ENCODE results near the gene DUOX1.

Gene DUOX1

DNA sequence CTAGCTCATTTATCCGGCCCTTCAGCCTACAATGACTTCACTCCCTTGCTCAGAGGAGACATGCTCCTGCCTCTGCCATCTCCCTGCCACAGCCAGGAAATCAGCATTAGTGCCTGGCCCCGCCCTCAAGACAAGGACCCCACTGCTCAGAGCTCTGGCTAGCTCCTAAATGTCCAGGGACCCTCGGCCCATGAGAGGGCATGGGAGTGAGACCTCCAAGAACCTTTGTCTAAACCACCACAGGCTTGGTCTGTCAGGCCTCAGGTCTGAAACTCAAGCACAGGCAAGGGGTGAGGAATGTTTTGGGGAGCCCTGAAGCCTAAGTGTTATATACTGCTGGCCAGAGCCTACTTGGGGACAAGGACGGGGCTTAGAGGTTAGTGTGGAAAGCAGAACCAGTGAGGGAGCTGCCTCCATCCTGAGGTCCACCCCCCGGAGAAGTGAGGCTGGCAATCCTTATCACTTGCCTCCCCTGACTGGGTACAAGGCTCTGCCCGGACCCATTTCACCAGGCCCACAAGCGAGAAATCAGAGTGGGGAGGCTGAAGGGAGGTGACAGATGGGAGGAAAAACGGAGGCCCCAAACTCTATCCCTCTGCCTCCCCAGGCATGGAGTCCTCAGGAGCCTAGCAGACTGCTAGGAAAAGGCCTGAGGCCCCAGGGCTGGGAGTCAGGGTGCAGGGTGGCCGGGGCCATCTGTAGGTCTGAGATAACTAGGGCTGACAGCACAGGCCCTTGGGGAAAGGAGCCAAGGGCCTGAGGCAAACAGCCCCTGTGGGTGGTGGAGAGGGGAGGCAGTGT is 39.2 kb downstream of the DUOX1 start:
- no peak for DNase-seq

DNA sequence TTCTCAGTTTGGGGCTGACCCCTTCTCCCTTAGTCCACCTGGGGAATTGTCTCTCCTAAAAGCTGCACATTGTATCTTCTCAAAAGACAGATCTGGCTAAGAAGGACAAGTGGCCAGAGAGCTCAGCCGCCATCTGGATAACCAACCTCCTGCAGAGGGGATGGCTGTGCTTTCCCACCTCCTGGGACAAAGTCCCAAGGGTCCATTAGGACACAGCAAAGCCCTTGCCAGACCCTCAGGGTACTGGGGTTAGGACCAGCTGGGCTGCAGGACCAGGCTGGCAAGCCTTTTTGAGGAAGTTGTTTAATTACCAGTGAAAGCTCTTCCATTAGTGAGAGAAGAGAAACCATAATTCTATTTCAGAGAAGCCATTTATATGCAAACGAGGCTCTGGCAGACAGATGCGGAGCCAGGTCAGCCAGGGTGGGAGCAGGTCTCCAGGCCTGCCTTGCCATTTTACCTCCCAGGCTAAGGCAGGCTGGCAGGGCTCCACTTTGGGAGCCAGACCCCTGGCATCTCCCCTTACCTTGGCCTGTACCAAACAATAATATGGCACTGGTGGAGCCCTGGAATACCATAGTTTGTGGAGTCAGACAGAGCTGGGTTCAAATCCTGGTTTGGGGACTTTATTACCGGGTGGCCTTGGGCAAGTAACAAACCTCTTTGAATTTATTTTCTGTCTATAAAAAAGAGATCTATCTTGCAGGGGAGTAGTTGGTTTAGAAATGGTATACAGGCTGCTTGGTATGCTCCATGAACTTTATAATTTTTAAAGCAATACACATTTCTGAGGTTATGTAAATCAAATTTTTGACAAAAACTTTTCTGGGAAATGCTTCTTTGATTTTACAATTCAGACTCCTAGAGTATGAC is 40.0 kb downstream of the DUOX1 start:
- DNase-seq: no peak

DNA sequence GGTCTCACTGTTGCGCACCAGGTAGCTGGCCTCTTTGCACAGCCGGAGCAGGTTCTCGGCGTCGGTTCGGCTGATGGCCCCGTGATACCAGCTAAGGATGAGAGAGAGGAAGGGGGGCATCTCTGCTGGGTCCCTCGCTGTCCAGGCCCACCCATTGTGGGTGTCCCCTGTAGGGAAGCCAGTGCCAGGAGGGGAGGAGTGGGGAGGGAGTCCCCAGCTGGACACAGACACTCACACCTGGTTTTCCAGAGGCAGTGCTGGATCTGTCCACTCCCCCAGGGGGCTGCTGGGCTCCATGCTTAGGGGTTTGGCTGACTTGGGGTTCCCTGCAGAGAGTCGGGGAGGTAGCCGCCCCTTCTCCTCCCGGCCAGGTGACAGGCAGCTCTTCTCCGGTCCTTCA is 42.1 kb downstream of the DUOX1 start:
- no peak for DNase-seq

DNA sequence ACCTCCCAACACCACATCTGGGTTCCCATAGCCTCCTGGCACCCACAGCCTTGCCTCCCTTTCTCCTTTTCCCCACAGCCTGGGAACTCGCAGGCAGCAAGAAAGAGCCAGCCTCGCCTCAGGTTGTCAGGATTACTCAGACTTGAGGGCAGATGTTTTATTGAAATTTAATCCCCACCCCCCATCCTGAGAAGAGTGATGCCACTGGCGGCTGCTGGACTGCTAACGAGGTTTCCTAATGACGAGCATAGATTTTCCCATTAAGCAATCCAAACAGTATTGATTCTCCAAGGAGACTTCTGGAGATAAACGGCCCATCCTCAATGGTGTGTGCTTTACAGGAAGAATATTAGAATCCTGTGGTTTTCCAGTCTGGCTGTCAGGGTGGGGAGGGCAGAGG is 44.3 kb downstream of the DUOX1 start:
- DNase-seq: no peak

DNA sequence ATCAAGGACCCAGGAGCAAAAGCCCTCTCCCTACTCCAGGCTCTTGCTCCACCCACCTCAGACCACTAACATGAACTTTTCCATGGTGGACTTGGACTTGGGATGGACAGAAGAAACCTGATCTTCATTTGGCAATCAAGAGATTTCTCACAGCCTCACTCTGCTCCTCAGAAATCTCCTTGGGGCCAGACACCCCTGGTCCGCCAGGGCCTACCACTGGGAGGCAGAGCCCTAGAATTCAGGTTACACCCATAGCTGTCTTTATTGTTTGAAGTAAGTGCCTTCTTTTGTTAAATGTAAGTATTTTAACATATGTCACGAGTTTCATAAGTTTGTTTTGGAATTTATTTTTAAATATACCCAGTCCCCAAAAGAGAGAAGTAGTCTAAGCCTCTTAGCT is 44.8 kb downstream of the DUOX1 start:
- no peak for DNase-seq

DNA sequence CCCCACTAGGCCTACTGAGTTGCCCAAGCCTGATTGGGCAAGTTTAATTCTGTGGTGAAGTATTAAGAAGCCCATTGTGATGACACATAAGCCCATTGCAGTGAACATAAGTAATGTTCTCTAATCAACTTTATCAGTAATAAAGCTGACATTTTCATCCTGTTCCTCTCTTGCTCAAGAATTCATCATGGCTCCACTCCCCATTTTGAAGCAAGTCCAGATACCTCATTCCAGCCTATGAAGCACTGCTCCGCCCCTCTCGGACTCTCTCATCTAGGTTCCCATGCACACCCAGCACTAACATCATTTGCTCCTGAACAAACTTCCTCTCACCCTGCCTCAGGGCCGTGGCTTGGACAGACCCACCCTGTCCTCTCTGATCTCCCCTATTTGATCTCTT is 47.5 kb downstream of the DUOX1 start:
- DNase-seq: no peak

DNA sequence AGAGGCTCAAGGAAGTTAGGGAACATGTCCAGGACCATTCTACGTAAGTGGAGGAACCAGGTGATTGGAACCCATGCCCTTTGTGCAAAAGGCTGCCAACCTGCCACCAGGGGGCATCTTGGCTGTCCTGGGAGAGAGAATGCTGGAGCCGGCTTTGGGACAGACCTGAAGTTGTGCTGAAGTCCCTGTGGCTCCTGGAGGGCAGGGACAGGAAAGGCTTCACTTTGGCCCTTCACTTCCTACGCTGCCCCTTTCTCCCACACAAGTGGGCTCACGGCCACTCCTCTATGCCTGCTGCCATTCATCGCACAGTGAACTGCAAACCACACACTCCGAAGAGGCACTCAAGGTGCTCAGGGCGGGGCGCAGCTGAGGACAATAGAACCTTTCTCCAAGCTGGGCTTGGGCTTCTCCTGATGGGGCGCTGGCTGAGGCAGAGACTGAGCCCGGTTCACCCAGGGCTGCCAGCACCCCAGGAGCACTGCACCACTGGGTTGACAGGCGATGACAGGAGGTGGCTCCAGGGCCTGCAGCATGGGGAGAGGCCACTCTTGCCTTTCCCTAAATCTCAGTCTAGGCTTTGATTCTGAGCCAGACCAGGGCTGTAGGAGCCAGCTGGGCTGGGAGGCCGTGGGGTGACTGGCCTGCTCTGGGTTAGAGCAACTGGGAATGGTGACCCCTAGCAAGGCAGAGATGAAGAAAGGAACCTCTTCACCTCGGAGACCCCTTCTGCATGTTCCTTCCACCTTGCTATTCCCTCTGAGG is 49.6 kb downstream of the DUOX1 start:
- DNase-seq: peak; percentile 33

DNA sequence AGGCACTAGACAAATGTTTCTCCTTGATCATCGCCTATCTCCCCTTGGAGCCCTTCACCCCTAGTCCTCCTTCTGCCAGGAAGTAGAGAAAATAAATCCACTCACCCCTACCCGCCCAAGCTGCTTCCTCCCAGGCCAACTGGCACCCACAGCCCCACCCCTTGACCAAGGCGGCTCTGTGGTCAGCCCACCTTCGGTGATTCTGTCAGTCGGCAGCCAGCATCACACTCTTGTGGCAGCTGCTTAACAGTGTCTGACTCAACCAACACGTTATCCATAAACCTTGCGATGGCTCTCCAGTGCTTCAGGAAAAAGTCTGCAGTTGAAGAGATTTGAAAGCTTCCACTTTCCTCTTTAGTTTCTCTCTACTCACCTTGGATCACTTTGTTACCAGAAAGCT is 50.4 kb downstream of the DUOX1 start:
- DNase-seq: no peak

DNA sequence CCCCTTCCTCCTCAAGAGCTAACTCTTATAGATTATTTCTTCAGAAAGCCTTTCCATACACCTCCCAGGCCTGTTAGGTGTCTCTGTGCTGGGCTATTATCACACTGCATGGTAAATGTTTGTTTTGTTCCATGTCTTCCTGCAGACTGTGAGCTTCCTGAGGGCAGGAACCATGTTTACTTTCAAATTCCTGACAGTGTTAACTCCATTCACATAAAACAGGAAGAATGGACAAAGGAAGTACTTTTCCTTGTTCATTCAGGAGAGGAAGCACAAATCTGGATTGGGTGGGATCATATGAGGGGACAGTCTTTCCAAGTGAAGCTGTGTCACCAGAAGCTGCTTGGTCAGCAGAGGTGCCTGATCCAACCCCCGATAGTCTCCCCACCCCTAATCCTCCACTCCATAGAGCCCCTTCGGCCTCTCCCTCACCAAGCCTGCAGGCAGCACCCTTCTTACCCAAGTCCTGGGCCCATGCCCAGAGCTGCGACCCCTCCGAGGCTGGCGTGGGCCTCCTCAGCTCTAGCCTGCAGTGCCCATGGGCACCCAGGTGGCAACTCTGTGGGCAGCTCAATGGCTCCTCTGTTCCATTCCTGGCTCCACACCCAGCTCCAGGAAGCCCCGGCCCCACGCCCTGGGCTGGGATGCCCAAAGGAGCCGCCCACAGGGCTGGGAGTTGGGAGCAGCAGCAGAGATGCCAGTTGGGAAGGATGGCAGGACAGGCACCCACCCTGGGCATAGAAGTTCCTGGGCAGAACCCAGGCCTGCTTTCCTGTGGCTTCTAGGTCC is 51.0 kb downstream of the DUOX1 start:
- no peak for DNase-seq

DNA sequence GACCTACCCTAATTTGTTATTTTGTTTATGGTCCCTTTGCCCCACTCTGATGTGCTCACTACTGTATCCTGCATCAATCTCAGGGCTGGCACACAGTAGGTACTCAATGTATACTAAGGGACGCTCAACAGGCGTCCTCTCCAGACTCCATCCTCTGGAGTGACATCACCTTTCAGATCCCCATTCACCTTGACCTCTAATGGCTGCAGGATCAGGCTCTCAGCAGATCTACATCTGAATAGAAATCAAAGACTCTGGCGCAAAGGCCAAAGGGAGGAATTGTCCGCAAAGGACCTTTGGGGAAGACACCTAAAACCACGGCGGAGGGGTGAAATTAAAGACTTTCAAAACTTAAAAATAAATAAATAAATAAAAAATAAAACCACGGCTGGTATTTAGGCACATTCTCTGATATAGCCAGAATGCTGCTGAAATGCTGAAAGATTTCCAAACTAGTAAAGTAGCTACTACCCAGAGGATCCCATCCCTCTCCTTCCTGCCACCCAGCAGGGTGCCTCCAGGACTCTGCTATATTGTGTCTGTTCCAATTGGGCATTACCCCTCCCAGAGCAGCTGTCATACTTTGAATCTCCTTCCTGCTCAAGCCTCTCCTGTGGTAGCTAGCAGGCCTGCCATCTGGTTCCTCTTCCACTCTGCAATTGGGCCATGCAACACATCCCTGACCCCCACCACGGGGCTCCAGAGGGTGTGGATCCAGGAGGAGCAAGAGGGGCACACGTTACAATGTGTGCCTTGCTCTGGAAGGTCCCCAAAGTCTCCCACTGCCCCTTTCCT is 51.9 kb downstream of the DUOX1 start:
- DNase-seq: no peak

DNA sequence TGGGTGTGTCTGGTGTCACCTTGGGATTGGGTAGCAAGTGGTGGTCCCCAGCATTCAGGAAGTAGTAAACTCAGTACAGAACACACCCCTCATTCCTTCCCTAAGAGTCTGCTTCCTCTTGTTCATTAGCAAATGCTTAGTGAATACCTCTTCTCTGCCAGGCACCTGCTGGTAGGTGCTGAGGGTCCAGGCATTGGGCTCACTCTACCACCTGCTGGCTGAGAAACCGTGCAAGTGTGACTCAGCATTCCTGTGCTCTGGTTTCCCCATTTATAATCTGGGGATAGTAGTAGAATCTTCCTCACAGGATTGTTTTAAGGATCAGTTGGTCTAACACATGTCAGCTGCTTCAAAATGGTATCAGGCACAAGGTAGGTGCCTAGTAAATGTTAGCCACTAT is 53.2 kb downstream of the DUOX1 start:
- DNase-seq: no peak

DNA sequence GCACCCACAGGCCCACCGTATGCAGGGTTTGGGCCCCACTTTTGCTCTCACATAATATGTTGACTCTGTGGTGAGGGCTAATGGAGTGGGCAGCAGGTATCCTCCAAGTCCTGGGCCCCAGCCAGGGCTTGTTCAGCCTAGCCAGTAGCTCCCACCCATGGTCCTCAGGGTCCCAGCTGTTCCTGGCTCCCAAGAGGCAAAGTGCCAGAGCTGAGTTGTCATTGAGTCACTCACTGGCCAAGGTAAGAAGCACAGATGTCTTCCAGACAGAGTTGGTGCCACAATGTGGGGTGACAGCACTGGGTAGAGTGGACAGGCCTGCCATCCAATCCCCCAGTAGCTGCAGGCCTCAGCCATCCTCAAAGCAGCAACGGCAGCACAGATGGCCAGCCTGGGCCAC is 53.7 kb downstream of the DUOX1 start:
- DNase-seq: no peak

DNA sequence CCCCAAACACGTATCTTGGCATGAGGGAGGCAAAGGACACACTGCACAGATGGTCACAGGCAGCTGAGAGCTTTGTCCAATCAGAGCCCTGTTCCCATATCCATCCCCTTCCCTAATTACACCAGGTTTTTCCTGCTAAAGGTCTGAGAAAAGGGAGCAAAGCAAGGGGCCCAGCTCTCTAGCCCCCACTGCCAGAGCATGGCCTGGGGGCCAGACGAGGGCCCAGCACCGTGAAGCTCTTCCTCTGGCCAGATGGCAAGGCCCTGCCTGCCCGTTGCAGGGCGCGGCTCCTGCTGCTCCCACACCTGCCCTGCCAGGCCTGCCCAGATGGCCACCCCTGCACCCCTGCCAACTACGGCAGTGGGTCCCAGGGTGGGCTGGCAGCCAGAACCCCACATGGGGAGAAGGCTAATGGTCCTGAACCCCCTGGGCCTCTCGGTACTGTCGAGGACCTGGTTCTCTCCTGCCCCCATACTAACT is 54.8 kb downstream of the DUOX1 start:
- no peak for DNase-seq

DNA sequence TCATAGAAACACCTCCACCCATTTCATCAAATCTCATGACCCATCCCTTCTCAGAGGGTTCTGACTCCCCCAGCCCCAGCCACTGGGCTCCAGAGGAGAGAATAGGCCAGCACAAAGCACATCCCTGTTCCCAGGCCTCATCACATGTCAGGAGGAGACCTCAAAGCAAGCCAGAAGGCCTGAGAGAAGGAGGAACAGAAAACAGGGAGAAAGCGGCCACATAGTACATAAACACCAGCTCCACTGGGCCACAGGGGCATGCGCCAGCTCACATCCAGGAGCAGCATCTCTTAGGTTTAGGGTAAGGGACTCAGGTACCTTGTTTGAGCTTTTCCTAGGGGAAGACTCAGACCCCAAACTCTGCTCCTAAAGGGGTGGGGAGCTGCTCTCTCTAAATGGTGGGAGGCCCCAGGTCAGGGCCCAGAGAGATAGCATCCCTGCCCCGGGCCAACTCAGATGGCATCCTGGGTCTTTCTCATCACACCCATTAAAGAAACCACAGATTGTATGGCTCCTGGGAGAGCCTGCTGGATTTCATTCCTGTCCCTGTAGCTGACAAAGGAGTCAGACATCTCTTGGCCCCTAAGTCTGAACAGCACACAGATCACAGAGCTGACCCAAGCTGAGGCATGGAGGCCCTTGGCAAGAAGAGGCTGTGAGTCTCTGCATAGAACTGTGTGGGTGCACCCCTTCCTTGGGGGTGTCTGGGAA is 55.4 kb downstream of the DUOX1 start:
- DNase-seq: no peak

DNA sequence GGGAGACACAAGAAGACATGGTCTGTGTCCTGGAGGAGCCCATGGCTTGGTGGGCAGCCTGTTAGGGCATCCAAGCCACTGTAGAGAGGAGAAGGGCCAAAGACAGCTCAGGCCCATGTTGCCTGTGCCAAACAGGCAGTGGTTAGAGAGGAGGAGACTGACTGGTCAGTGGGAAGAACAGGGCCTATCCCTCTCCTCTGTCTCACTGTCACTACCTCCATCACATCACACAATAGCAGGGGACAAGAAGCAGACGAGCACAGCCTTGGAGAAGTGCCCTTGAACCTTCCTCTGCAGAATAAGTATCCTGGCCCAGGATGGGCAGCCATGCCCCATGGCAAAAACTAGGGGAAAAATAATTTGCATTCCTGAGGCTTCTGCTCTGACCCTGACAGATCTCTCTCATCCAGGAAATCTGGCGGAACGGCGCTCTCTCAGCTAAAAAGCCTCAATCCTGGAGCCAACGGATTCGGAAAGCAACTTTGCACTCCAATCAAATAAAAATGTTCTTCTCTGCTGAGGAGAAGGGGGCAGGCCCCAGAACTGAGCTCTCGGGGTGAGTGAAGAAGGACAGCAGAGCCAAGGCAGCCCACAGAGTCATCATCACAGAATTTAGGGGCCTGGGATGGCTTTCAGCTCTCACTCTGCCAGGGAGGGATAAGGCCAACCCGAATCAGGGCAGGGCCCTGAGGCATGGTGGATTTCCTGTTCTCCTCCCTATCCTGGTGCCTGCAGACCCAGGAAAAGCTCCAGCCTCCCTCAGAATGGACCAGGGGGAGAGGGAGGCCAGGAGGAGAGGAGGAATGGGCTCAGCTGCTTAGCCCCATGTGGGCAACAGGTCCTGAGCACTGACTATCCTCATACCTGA is 56.3 kb downstream of the DUOX1 start:
- no peak for DNase-seq

DNA sequence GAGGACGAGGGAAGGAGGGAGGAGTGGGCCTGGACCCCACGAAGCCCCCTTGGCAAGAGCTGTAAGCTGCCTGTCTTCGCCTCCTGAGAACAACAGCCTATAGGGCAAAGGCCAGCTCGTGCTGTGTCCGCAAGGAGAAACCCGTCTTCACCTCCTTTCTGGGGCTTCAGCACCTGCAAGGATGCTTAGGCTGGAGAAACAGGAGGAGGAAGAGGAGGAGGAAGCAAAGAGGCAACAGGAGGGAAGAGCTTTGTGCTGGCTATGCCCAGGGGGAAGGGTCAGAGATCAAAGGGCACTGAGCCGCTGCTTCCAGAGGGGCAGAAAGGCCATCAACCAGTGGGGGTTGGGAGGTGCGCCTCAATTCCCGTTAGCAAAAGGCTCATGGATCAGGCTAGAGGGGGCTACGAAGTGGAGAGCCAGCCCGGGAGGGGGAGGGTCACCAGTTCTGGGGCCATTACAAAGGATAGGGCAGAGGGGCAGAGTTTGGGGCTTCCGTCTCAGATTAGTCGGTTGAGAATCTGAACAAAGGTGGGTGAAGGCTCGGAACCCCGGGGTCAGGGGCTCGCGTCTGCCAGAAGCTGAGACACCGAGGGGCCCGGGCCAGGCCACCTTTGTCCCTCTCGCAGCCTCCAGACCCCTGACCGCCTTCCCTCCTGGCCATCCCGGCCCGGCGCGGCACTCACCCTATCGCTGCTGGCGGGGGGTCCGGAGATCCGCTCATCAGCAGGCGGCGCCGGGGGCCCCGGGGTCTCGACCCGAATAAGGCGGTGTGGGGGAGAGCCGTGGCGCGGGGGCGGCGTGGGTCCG is 57.2 kb downstream of the DUOX1 start:
- DNase-seq: no peak

DNA sequence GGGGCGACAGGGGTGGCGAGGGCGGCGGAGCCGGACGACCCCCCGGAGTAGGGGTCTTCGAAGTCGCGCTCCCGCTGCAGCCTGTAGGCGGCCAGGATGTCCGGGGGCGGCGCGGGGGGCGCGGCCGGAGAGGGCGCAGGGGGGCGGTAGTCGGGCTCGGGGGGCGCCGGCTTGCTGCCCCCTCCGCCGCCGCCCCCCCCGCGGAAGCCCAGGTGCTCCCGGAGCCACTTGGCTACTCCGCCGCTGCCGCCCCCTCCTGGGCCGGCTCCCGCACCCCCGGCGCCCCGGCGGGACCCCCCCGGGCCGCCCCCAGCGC is 57.7 kb downstream of the DUOX1 start:
- no peak for DNase-seq

DNA sequence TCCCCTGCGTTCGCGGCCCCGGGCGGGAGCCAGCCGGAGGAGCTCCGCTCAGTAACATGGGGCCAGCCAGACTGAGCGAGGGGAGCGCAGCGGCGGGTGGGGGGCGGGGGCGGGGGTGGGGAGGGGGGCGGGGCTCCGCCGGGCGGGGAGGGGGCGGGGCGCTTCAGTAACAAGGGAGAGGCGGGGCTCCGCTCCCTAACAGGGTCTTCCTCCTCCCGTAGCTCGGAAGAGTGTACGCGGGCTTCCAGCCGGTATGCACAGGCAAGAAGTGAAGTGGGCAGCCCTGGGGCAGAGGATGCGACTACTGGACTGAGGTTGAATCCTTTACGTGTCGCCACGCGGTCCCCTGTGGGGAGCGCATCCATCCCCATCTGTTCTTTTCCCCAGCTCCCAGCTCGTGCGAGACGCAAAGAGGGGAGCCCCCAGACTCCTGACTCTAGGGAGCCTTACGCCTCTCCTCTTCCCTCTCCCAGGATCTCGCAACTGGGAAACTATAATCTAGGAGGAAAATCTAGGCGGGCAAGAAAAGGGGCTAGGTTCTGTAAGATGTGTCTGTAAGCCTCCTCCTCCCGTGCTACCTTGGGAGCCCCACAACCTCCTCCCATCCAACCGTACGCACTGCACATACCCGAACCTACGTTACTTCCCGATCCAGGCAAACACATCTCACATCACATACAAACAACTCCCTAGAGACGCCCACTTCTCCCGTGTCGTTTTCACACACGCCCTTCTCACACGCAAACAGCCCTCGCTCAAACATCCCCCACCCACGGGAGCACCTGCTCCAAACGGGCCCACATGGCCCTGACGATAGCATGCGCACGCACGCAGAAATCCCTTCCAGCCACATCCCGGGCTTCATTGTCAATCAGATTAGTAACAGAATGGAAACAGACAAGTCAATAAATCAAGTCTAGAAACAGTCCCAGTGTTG is 58.4 kb downstream of the DUOX1 start, which contains the start of gene SHF:
Gene SHF (minus strand): TSS at position 73 of the 937 bp plus-strand sequence. CDS start 15 bp downstream, at position 58.
- peak; percentile 50 for DNase-seq

Measured in activated CD4-positive, alpha-beta T cell treated with anti-CD3 and anti-CD28 coated beads for 1 hour (primary cell).